ENCODE data around the gene TMED10.

- no peak for TF ChIP-seq POLR2A (IDR thresholded peaks at IDR 0.05; ENCODE audit: insufficient read depth in 1 of 2, low read depth in 2 of 2, low read length in 2 of 2)
- no peak for TF ChIP-seq JUND (CRISPR knock-in tag; IDR thresholded peaks at IDR 0.05)
- no peak for TF ChIP-seq HNRNPK (IDR thresholded peaks at IDR 0.05; ENCODE audit: low read depth, low read length, poor library complexity, severe bottlenecking)
- TF ChIP-seq PLRG1 (conservative IDR thresholded peaks at IDR 0.05) = no peak
- TF ChIP-seq KLF16 (CRISPR knock-in tag; IDR thresholded peaks at IDR 0.05) = no peak
- no peak for TF ChIP-seq SRF (IDR thresholded peaks at IDR 0.05; ENCODE audit: low read depth, low read length)
- TF ChIP-seq EED (CRISPR knock-in tag; IDR thresholded peaks at IDR 0.05) = no peak
- TF ChIP-seq RBAK (CRISPR knock-in tag; IDR thresholded peaks at IDR 0.05) = no peak
- no peak for TF ChIP-seq CTCF (CRISPR knock-in tag; IDR thresholded peaks at IDR 0.05)
- no peak for TF ChIP-seq GLI4 (CRISPR knock-in tag; IDR thresholded peaks at IDR 0.05; ENCODE audit: borderline replicate concordance)
- no peak for TF ChIP-seq POLR2AphosphoS2 (IDR thresholded peaks at IDR 0.05; ENCODE audit: low read depth, low read length)
- TF ChIP-seq, protein P1, sequence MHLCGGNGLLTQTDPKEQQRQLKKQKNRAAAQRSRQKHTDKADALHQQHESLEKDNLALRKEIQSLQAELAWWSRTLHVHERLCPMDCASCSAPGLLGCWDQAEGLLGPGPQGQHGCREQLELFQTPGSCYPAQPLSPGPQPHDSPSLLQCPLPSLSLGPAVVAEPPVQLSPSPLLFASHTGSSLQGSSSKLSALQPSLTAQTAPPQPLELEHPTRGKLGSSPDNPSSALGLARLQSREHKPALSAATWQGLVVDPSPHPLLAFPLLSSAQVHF (CRISPR knock-in tag; IDR thresholded peaks at IDR 0.05) = no peak
- no peak for TF ChIP-seq KAT7 (CRISPR knock-in tag; IDR thresholded peaks at IDR 0.05; ENCODE audit: borderline replicate concordance)
- TF ChIP-seq TCF7L2 (IDR thresholded peaks at IDR 0.05; ENCODE audit: low read depth, low read length) = no peak
Measured at GRCh38 chr14:75156111-75156510, 20.3 kb downstream of the TMED10 start.
